ENCODE measurements around the gene RBPJ. TPM values are rescaled to one million over a fixed set of nuclear protein-coding genes. Genes with fewer than 3 reads are reported as not detected.

RBPJ gene
- total and polyA plus RNA-seq, 10 donors, result 18.4 to 91.9 (median 77.9) TPM

DNA sequence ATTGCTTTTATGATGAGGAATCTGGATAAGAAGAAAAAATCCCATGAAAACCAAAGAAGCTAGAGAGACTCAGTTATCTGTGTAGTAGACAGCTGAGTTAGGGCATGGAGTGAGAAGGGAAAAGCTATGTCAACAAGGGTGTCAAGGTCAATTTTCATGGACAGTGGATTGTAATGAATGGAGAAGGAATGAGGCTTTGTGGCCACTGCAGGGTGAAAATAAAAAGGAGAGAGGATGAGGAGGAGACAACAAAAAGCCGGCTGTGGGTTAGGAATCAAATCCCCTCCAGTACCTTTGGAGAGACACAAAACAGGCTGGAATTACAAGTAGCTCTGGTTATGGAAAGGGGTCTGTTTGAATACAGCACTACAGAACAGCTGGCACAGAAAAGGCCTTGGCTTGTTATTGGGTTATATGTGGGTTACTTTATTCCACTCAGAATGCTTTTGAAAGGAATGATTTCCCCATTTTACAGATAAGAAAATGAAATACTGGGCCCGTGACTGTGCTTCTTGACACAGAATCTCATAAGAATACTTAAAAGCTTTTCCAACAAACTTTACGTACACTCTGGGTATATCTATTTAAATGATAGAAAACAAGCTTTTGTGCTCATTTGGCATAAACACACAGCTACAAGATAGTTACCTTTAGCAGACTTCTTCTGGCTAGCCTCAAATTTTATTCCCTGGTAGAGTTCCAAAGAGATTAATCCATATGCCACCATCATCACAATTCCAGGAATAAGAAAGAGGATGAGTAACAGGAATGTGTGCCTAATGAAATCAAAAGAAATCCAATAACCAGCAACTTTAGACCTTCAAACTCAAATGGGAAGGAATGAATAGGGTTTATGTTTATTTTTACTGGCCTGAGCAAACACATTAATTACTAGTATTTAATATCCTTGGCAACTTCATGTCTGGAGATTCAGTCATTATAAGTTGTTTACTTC lies 162.0 kb downstream of the RBPJ start:
- TF ChIP-seq POLR2A (IDR thresholded peaks at IDR 0.05) (no peak), POLR2AphosphoS5 (IDR thresholded peaks at IDR 0.05) (no peak)
- TF ChIP-seq, protein P1, sequence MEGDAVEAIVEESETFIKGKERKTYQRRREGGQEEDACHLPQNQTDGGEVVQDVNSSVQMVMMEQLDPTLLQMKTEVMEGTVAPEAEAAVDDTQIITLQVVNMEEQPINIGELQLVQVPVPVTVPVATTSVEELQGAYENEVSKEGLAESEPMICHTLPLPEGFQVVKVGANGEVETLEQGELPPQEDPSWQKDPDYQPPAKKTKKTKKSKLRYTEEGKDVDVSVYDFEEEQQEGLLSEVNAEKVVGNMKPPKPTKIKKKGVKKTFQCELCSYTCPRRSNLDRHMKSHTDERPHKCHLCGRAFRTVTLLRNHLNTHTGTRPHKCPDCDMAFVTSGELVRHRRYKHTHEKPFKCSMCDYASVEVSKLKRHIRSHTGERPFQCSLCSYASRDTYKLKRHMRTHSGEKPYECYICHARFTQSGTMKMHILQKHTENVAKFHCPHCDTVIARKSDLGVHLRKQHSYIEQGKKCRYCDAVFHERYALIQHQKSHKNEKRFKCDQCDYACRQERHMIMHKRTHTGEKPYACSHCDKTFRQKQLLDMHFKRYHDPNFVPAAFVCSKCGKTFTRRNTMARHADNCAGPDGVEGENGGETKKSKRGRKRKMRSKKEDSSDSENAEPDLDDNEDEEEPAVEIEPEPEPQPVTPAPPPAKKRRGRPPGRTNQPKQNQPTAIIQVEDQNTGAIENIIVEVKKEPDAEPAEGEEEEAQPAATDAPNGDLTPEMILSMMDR (IDR thresholded peaks at IDR 0.05 in 8 of 11, conservative IDR thresholded peaks at IDR 0.05 in 3 of 11), result no peak
- Histone ChIP-seq H3K27me3 (replicated peaks in 1 of 7) (no peaks in the 10 kb centered on the region), H3K4me1 (no peaks in the 10 kb centered on the region), H3K36me3 (no peaks in the 10 kb centered on the region), H3K9me3 (no peaks in the 10 kb centered on the region), H3K4me3 (no peak overlapping the region), H3K27ac (no peak overlapping the region)
- intact Hi-C loops (cut with DNase I; ENCODE audit: low total_unique reads), result no loop called here
- DNase-seq, result no peak
- 64 to 80% (median 70%) methylated on average over 3 of the region's 3 CpGs for WGBS, 5 donors

DNA sequence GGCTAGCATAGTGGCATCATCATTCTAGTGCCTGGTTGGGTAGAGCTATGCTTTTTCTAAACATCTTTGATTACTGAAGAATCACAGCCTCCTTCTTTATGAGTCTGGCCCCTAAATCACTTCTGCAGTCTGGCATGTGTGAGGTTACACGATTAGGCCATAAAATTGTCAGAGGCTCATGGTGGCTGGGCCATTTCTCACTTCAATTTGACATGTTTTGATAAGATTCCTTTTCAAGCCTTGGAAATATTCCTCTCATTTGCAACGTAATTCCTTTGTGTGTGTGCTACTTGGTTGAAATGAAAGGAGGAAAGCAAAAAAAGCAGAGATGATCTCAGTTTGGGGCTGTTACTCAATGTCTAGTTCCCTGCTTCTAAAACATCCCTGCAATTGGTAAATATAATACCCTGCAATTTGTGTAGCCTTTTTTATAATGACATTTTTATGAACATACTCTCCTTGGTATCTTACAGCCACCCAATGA lies 163.3 kb downstream of the RBPJ start:
- no peaks in the 10 kb centered on the region for H3K9me3 ChIP-seq
- H3K4me1 ChIP-seq, result no peaks in the 10 kb centered on the region
- H3K36me3 ChIP-seq, result no peaks in the 10 kb centered on the region
- 40 to 74% (median 60%) methylated on average over 2 of the region's 2 CpGs for WGBS, 5 donors
- no peaks in the 10 kb centered on the region for H3K27me3 ChIP-seq (replicated peaks in 1 of 7)
- TF ChIP-seq, protein P1 (IDR thresholded peaks at IDR 0.05 in 8 of 11, conservative IDR thresholded peaks at IDR 0.05 in 3 of 11), result no peak
- H3K27ac ChIP-seq, result no peak overlapping the region
- DNase-seq, result no peak
- no peak overlapping the region for H3K4me3 ChIP-seq
- intact Hi-C loops (cut with DNase I; ENCODE audit: low total_unique reads), result no loop called here

DNA sequence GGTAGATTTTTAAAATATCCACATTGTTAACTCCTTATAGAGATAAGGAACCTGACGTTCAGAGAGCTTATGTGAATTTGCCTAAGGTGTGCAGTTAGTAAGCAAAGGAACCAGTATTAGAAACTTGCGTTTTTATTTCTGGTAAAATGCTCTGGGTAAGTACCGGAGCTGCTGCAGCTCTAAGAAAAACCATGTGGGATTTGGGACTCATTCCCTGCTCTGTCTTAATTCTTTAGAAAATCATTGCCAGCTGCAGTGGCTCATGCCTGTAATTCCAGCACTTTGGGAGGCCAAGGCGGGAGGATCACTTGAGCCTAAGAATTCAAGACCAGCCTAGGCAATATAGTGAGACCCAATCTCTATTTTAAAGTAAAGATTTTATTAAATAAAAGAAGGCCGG lies 163.7 kb downstream of the RBPJ start:
- 76 to 91% (median 90%) methylated on average over 5 of the region's 5 CpGs for WGBS, 5 donors
- Histone ChIP-seq H3K27ac (no peak overlapping the region), H3K27me3 (replicated peaks in 1 of 7) (peaks cover 0 to 3% (median 0%) of the 10 kb centered on the region in 7 donors), H3K9me3 (no peaks in the 10 kb centered on the region), H3K36me3 (no peaks in the 10 kb centered on the region), H3K4me1 (no peaks in the 10 kb centered on the region), H3K4me3 (no peak overlapping the region)
- no peak for DNase-seq
- TF ChIP-seq POLR2A (IDR thresholded peaks at IDR 0.05) (no peak), POLR2AphosphoS5 (IDR thresholded peaks at IDR 0.05) (no peak)
- TF ChIP-seq, protein P1 (IDR thresholded peaks at IDR 0.05 in 8 of 11, conservative IDR thresholded peaks at IDR 0.05 in 3 of 11), result no peak
- intact Hi-C loops (cut with DNase I; ENCODE audit: low total_unique reads), result no loop called here

Other genes with a start within 250 kb of the RBPJ start
- not detected for gene CCKAR, start 169.5 kb downstream of the RBPJ start, total RNA-seq
- gene CCKAR, start 169.5 kb downstream of the RBPJ start, polyA plus RNA-seq, result not detected

Data from spleen (tissue), 11 donors.